Immature natural killer cell (primary cell): ENCODE results near the gene CSF2. TPM values are rescaled to one million over a fixed set of nuclear protein-coding genes. Genes with fewer than 3 reads are reported as not detected.
A peak's percentile ranks its signal among the peaks of the same experiment; 100 is the strongest.

ENCODE experiments used
- DNase-seq, 3 donors: peaks; one replicate each; pipeline ENCODE4 v3.0.0; 2022; ENCODE audit warnings: mixed read lengths in 1 of 3
- H3K27ac Mint-ChIP-seq, 6 donors: one replicate each; pipeline ENCODE4 v1.8.0; 2020; ENCODE audit warnings: mixed read lengths in 6 of 6, mild to moderate bottlenecking in 5 of 6, inconsistent platforms in 4 of 6, moderate library complexity in 3 of 6
- H3K27me3 Mint-ChIP-seq, 3 donors: one replicate each; pipeline ENCODE4 v1.8.0; 2020 to 2021; ENCODE audit warnings: low read depth in 3 of 3, mild to moderate bottlenecking in 3 of 3, mixed read lengths in 3 of 3, moderate library complexity in 3 of 3, inconsistent platforms in 1 of 3
- H3K36me3 Mint-ChIP-seq, 3 donors: one replicate each; pipeline ENCODE4 v1.8.0; 2020; ENCODE audit warnings: mixed read lengths in 3 of 3, inconsistent platforms in 2 of 3, mild to moderate bottlenecking in 2 of 3
- H3K4me1 Mint-ChIP-seq, 2 donors: one replicate each; pipeline ENCODE4 v1.8.0; 2020; ENCODE audit warnings: inconsistent platforms in 2 of 2, mild to moderate bottlenecking in 2 of 2, mixed read lengths in 2 of 2, moderate library complexity in 1 of 2
- H3K4me3 Mint-ChIP-seq, 5 donors: one replicate each; pipeline ENCODE4 v1.8.0; 2020; ENCODE audit warnings: mild to moderate bottlenecking in 5 of 5, mixed read lengths in 5 of 5, inconsistent platforms in 3 of 5, moderate library complexity in 3 of 5
- H3K9me3 Mint-ChIP-seq, 6 donors: one replicate each; pipeline ENCODE4 v1.8.0; 2020; ENCODE audit warnings: mild to moderate bottlenecking in 6 of 6, mixed read lengths in 6 of 6, inconsistent platforms in 4 of 6, moderate library complexity in 3 of 6
- polyA plus RNA-seq, 3 donors: library from polyadenylated mRNA; unstranded; fragments of 300-500 nt; fragmentation: Illumina TruSeq; gene quantifications; one replicate each; pipeline ENCODE4 v1.2.3, GENCODE V29; 2021

CSF2 gene
- polyA plus RNA-seq, 3 donors from 2014 or later, result 0.43 to 0.86 TPM; not detected in 1

DNA sequence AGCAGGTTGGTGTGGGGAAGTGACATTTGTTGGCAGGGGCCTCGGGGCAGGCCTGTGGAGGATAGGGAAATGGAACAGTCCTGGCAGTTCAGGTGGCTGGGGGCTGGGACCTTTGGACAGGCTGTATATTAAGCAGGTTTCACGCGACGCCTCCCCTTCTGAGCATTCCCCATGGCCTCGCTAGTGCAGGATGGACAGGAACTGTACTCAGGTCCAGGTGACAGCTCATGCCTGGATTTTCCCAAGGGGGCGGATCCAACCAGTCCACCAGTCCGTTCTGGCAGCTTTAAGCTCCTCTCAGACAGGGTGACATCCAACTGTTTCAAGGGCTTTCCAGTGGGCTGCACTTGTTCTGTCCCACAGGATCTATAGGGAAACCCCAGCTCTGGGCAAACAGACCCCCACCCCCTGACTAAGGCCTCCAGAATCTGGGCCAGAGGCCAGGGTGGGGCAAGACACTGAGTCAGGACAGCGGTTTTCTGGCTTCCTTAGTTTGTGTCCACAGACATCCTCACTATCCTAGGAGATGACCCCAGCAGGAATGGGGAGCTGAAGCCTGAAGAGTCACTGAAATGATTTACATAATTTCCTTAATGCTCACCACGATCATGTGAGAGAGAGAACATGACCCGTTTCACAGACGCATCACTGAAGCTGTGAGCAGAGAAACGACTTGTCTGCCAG, 20.9 kb downstream of the CSF2 start:
- Mint-ChIP-seq H3K9me3 (no peaks in the 10 kb centered on the region), H3K36me3 (peaks cover 0 to 8% (median 0%) of the 10 kb centered on the region in 3 donors), H3K4me3 (peak overlapping the region in 4 of 5 donors; percentile 24 to 57 (median 44)), H3K27ac (peak overlapping the region in 5 of 6 donors; percentile 19 to 92 (median 84)), H3K27me3 (peaks cover 6 to 12% (median 8%) of the 10 kb centered on the region in 3 donors), H3K4me1 (peaks cover 48 to 56% of the 10 kb centered on the region in 2 donors)
- no peak for DNase-seq

DNA sequence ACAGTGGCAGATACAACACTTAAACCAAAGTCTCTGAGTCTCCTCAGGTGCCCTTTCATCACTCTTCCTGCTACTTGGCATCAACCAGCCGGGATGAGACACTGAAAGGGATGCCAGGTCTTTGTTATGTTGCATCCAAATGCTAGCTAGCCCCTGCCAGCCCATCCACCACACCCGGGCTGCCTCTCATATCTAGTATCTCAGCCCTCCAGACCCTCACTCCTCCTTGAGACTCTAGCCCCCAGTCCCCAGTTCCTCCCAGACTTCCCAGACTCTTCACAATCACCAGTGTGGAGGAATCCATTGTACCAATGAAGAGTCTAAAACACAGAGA, 21.5 kb downstream of the CSF2 start:
- peak overlapping the region in 4 of 5 donors; percentile 24 to 57 (median 35) for H3K4me3 Mint-ChIP-seq
- DNase-seq, result no peak
- peaks cover 0 to 8% (median 0%) of the 10 kb centered on the region in 3 donors for H3K36me3 Mint-ChIP-seq
- peak overlapping the region in 5 of 6 donors; percentile 19 to 92 (median 84) for H3K27ac Mint-ChIP-seq
- H3K27me3 Mint-ChIP-seq, result peaks cover 6 to 13% (median 12%) of the 10 kb centered on the region in 3 donors
- H3K9me3 Mint-ChIP-seq, result no peaks in the 10 kb centered on the region
- H3K4me1 Mint-ChIP-seq, result peaks cover 53 to 62% of the 10 kb centered on the region in 2 donors

DNA sequence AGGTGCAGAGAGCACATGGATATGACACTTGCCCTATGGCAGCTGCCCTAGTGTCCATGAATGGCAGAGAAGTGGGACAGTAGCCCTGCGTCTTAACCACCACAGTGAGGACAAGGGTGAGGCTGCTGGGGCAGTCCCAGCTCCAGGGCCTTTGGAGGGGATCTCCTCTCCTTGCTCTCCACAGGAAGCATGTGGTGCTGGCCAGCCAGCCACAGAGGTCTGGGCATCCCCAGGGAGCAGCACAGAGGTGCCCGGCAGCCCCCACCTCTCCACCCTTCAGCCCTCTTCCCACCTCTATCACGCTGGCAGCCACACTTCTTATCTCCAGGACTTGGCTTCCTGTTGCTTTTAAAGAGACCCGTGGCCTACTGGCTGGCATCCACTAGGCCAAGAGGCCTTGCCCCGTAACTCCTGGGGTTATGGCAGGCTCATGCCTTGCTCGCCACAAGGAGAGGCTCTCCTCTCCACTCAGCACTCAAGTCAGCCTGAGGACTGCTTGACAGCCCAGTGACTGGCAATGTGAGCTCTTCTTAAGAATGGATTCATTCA, 21.9 kb downstream of the CSF2 start:
- peak in 2 of 3 donors; percentile 36 to 51 for DNase-seq
- Mint-ChIP-seq H3K36me3 (peaks cover 0 to 8% (median 0%) of the 10 kb centered on the region in 3 donors), H3K4me3 (peak overlapping the region in 1 of 5 donors; percentile 24), H3K27ac (peak overlapping the region in 5 of 6 donors; percentile 19 to 92 (median 83)), H3K27me3 (peaks cover 6 to 15% (median 12%) of the 10 kb centered on the region in 3 donors), H3K4me1 (peaks cover 58 to 66% of the 10 kb centered on the region in 2 donors), H3K9me3 (no peaks in the 10 kb centered on the region)

DNA sequence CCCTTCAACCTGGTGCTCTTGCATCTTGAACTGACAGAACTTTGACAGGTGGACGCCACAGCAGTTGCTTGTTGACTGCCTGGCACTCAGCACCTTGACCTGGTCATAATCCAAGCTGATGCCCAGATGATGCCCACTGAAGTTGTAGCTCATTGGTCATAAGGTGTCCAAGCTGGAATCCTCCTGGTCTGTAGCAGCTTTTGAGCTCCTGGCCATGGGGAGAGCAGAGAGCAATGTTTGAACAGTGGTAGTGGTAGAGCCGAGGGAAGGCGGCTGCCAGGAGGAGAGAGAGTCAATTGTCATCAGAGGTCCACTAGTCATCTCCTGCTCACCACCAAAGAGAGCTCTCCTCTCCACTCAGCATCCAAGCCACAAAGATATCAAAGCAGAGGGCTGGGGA, 23.3 kb downstream of the CSF2 start:
- Mint-ChIP-seq H3K27me3 (peaks cover 7 to 17% (median 11%) of the 10 kb centered on the region in 3 donors), H3K9me3 (no peaks in the 10 kb centered on the region), H3K4me3 (no peak overlapping the region), H3K27ac (peak overlapping the region in 5 of 6 donors; percentile 13 to 92 (median 60)), H3K4me1 (peaks cover 72 to 80% of the 10 kb centered on the region in 2 donors), H3K36me3 (peaks cover 0 to 5% (median 0%) of the 10 kb centered on the region in 3 donors)
- DNase-seq, result no peak

DNA sequence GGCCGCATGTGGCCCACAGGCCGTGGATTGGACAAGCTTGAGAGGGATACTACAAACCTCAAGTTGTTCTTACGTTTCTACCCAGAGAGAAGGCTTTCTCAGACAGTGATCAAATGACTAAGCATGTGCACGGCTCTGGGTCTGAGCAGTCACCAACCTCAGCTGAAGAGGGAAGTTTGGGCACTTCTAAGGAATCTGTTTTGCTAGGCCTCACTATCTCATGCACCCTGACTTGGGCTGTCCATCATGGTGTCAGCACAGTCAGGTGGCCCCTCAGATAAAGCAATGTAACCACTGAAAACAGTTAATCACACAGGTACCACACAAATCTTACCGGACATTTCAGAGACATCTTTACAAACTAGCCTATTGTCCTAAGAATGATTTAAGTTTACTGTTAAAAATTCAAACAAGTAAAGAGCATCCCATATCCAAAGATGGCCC, 24.6 kb downstream of the CSF2 start:
- peaks cover 84 to 93% of the 10 kb centered on the region in 2 donors for H3K4me1 Mint-ChIP-seq
- peak overlapping the region in 3 of 6 donors; percentile 11 to 92 (median 58) for H3K27ac Mint-ChIP-seq
- no peaks in the 10 kb centered on the region for H3K9me3 Mint-ChIP-seq
- H3K27me3 Mint-ChIP-seq, result peaks cover 10 to 17% (median 13%) of the 10 kb centered on the region in 3 donors
- peaks cover 0 to 4% (median 0%) of the 10 kb centered on the region in 3 donors for H3K36me3 Mint-ChIP-seq
- DNase-seq, result no peak
- H3K4me3 Mint-ChIP-seq, result no peak overlapping the region

DNA sequence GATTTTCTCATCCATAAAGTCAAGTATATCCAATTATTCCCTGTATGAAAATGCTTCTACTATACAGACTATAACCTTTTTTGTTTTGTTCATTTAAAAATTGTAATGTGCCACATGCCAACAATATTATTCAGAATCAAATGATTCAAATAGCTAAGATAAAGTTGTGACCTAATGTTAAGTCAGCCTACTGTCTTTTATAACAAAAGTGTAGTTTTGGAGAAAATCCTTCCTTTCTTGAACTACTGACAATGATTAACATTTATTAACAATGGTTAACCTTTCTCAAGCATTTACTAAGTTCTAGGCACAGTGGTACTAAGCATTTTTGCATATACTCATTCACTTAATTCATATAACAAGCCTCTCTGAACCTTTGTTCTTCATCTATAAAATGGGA, 25.0 kb downstream of the CSF2 start:
- Mint-ChIP-seq H3K4me3 (peak overlapping the region; percentile 55 to 76 (median 70)), H3K4me1 (peaks cover 89 to 97% of the 10 kb centered on the region in 2 donors), H3K27me3 (peaks cover 10 to 17% (median 16%) of the 10 kb centered on the region in 3 donors), H3K9me3 (no peaks in the 10 kb centered on the region), H3K27ac (peak overlapping the region; percentile 86 to 98 (median 94)), H3K36me3 (peaks cover 0 to 3% (median 0%) of the 10 kb centered on the region in 3 donors)
- DNase-seq, result no peak

DNA sequence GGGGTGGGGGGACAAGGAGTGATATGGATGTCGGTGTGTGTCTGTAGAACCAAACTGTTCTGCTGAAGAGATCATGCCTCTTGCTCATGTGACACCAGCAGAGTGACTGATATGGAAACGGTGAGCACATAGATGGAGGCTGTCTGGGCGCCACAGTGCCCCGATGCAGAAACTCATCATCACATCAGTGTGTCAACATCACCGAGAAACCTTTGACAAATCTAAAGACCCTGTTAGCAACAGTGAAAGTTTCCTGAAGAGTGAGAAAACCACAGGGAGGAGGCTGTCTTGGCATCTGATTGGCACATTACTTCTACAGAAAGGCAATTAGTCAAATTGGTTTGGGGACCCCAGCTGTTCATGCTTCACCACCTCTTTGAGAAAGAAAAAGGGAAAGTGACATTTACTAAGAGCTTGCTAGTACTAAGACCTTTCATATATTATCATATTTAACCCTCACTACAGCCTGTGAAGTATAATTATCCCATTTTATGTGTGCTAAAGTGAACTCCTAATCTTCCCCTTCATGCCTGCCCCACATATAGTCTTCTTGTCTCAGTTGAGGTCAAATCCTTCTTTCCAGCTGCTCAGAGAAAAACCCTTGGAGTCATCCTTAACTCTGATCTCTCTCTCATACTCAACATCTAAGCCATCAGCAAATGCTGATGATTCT, 25.6 kb downstream of the CSF2 start:
- Mint-ChIP-seq H3K9me3 (no peaks in the 10 kb centered on the region), H3K27me3 (peaks cover 10 to 19% (median 17%) of the 10 kb centered on the region in 3 donors), H3K36me3 (no peaks in the 10 kb centered on the region), H3K27ac (peak overlapping the region; percentile 86 to 98 (median 94)), H3K4me3 (peak overlapping the region; percentile 55 to 76 (median 70)), H3K4me1 (peaks cover 89 to 97% of the 10 kb centered on the region in 2 donors)
- peak; percentile 75 to 84 (median 78) for DNase-seq

DNA sequence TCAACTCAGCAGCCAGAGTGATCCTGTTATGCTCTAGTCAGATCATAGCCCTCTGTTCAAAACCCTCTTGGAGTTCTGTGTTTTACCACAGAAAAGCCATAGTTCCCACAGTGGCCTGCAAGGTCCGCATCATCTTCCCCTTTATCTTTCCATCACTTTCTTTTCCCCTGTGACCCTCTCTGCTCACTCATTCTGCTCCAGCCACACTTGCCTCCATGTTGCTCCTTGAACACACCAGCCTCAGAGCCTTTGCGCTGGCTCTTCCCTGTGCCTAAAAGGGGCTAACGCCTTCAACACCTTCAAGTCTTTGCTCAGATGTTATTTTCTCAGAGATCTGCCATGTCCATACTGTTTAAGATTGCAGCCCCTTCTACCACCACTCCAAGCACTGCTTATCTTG, 26.3 kb downstream of the CSF2 start:
- Mint-ChIP-seq H3K27me3 (peaks cover 10 to 18% (median 17%) of the 10 kb centered on the region in 3 donors), H3K4me1 (peaks cover 90 to 97% of the 10 kb centered on the region in 2 donors), H3K9me3 (no peaks in the 10 kb centered on the region), H3K27ac (peak overlapping the region in 5 of 6 donors; percentile 92 to 98 (median 96)), H3K4me3 (peak overlapping the region in 4 of 5 donors; percentile 3 to 74 (median 62)), H3K36me3 (no peaks in the 10 kb centered on the region)
- no peak for DNase-seq

DNA sequence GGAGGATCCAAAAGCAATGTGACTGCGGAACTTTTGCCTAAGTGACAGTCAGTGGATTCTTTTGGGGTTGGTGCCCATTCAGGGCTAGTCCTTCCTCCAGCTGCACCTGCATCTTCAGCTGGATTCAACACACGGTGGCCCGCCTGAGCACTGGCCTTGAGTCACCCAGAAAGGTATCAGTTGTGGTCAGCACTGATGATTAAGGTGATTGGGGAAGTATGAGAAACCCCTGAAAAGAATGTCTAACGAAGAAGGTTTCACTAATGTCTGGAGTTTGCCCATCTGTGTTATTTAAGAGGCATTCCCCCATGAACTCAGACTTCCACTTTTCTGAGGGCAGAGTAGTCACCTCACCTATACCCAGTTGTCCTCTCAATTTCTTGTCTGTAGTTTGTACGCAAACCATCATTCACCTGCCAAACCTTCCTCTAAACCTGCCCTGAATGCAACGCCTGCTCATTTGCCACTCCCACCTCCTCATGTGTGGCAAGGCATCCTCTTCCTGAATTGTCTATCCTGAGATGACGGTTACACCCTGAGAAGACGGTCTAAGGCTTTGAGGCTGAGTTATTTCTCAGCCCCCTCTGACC, 27.2 kb downstream of the CSF2 start:
- H3K27ac Mint-ChIP-seq, result peak overlapping the region; percentile 41 to 97 (median 89)
- H3K27me3 Mint-ChIP-seq, result peaks cover 10 to 16% (median 14%) of the 10 kb centered on the region in 3 donors
- peak in 1 of 3 donors; percentile 22 for DNase-seq
- H3K4me3 Mint-ChIP-seq, result peak overlapping the region; percentile 45 to 78 (median 57)
- H3K36me3 Mint-ChIP-seq, result no peaks in the 10 kb centered on the region
- no peaks in the 10 kb centered on the region for H3K9me3 Mint-ChIP-seq
- H3K4me1 Mint-ChIP-seq, result peaks cover 90 to 97% of the 10 kb centered on the region in 2 donors

DNA sequence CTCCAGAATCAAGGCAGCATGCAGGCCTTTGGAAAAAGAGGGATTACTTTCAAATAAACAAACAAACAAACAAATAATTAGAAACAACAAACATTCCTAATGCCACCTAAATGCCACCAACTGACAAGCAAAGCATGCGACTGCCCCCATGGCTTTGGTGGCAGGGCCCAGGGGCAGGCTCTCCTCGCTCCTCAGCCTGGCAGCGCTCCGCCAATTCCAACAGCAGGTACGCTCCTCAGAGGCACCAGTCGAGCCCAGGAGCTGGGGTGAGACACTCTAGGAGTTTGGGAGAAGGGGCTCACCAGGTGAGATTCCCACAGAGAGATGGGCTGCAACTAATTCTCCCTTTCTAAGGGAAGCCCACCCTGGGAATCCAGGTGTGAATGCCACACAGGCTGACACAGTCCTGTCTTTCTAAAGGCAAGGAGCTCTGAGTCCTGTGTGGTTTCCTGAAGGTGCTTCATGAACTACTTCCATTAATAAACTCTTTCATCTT, 27.8 kb downstream of the CSF2 start:
- Mint-ChIP-seq H3K9me3 (no peaks in the 10 kb centered on the region), H3K4me3 (peak overlapping the region in 3 of 5 donors; percentile 57 to 78 (median 70)), H3K4me1 (peaks cover 87 to 93% of the 10 kb centered on the region in 2 donors), H3K36me3 (no peaks in the 10 kb centered on the region), H3K27ac (peak overlapping the region; percentile 41 to 97 (median 89)), H3K27me3 (peaks cover 10 to 16% (median 14%) of the 10 kb centered on the region in 3 donors)
- DNase-seq, result no peak

DNA sequence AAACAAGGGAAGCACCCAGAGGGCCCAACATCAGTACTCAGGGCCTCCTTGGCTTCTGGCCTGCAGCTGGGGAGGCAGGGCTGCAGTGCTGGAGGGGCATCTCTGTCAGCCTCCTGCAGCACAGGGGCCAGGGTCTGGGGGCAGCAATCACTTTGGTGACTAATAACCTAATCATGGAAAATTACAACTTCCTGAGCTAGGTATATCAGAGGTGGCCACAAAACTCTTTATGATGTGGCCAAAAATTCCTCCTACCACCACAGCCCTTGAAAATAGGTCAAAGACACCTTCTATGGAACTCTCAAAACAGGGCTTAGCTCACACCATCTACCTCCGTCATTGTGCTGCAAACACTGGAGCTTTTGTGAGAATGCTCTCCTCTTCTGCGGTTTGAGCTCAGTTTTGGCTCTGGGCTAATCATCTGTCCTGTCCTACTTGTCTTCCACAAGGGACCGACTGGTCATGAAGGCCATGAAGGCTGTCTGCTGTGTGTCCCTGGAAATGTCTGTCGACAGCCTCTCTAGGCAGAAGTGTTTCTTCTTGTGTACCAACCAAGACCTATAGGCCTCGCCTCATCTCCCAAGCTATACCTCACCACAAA, 28.6 kb downstream of the CSF2 start:
- Mint-ChIP-seq H3K9me3 (no peaks in the 10 kb centered on the region), H3K4me1 (peaks cover 80 to 86% of the 10 kb centered on the region in 2 donors), H3K4me3 (peak overlapping the region; percentile 3 to 80 (median 61)), H3K27ac (peak overlapping the region; percentile 77 to 97 (median 90)), H3K27me3 (peaks cover 9 to 16% (median 12%) of the 10 kb centered on the region in 3 donors), H3K36me3 (no peaks in the 10 kb centered on the region)
- DNase-seq, result peak; percentile 69 to 77 (median 74)

DNA sequence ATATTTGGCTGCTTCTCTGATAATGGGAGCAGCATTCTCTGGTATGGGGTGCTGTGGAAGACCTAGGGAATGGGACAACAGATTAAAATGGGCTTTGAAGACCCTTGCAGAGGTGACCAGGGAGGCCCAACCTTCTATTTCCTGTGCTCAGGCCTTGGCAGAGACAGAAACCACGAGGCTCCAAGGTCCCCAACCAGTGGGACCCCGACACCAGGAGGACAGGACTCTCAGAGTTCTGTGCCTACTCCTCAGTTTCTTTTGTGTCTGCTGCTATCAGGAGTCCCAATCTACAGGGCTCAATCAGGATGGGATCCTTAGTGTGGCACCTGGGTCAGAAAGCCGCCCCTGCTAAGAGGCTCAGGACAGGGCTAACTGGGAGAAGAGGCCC, 29.3 kb downstream of the CSF2 start:
- H3K9me3 Mint-ChIP-seq, result no peaks in the 10 kb centered on the region
- peaks cover 80 to 81% of the 10 kb centered on the region in 2 donors for H3K4me1 Mint-ChIP-seq

More for the DNA sequence above, 29.3 kb downstream of the CSF2 start:
- peak overlapping the region; percentile 44 to 80 (median 66) for H3K4me3 Mint-ChIP-seq
- H3K36me3 Mint-ChIP-seq, result no peaks in the 10 kb centered on the region
- H3K27ac Mint-ChIP-seq, result peak overlapping the region; percentile 77 to 97 (median 90)
- peaks cover 9 to 16% (median 12%) of the 10 kb centered on the region in 3 donors for H3K27me3 Mint-ChIP-seq
- DNase-seq, result no peak
